ENCODE measurements around the gene CCR6.

CCR6 gene

DNA sequence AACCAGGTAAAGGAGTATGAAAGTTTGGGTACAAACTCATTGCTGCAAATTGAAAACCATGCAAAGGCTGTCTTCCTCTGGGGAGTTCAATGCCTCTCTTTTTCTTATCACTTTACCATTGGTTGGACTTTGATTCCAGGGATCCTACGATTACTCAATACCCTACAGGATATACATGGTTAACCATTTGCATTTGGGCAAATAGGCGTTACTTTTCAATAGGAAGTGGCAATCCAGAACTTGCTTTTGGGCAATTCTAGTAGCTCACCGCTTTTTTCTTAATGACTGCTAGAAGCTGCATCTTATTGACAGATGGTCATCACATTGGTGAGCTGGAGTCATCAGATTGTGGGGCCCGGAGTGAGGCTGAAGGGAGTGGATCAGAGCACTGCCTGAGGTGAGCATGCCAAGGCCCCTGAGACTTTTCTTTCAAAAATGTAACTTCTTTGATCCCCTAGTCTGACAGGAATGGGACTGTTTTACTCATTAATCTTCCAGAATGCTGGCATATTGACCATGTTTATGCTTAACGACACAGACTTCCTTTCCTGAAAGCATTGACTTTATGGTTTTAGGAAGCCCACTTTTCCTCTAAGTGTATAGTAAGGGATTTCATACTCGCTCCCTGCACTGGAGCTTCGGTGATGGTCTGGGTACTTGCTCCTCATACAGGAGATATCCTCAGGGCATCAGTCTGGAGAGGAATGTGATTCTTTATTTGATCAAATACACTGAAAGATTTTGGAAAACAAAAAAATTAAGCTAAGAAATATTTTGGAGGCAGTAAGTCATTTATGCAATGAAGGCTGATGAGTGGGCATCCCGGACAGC is at the start of gene CCR6:
TSS of gene CCR6 (plus strand) at position 270 of the 831 bp plus-strand sequence. CDS start 13,039 bp downstream, outside the sequence.
- DNase-seq (ENCODE audit: low spot score) (no peak), ATAC-seq (ENCODE audit: low read depth) (no peak)
- no peaks in the 10 kb centered on the region for H3K9me3 ChIP-seq (ENCODE audit: severe bottlenecking)
- H3K27me3 ChIP-seq (ENCODE audit: insufficient read depth, poor library complexity, severe bottlenecking) = no peaks in the 10 kb centered on the region
- H3K27ac ChIP-seq (ENCODE audit: poor library complexity, severe bottlenecking) = no peak within 1 kb of the TSS
- H3K36me3 ChIP-seq (ENCODE audit: low read depth) = no peaks in the 10 kb centered on the region
- no peak within 1 kb of the TSS for H3K4me3 ChIP-seq (ENCODE audit: severe bottlenecking)
- H3K4me1 ChIP-seq (ENCODE audit: insufficient read depth, poor library complexity, severe bottlenecking) = no peaks in the 10 kb centered on the region
- TF ChIP-seq CTCF (IDR thresholded peaks at IDR 0.05; ENCODE audit: poor library complexity, severe bottlenecking) = no peak

DNA sequence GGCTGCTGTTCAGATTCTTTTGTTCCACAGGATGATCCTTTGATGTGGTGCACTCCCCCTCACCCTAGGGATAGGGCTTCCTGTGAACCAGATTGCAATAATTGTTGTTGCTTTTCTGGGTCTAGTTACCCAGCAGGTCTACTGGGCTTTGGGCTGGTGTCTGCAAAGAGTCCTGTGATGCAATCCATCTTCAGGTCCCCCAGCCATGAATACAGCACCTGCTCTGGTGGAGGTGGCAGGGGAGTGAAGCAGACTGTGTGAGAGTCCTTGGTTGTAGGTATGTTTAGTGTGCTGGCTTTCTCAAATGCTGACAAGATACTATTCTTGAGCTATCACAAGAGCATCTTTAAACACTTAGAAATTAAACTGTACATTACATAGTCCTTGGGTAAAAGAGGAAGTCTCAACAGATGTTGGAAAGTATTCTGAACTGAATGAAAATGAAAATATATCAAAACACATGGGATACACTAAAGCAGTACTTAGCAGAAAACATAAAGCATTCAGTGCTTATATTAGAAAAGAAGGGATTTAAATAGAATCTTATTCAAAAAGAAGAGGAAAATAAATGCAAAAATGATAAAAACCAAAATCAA is 49.1 kb upstream of the CCR6 start:
- Histone ChIP-seq H3K4me1 (ENCODE audit: insufficient read depth, poor library complexity, severe bottlenecking) (no peaks in the 10 kb centered on the region), H3K27ac (ENCODE audit: poor library complexity, severe bottlenecking) (no peak overlapping the region), H3K27me3 (ENCODE audit: insufficient read depth, poor library complexity, severe bottlenecking) (no peaks in the 10 kb centered on the region), H3K4me3 (ENCODE audit: severe bottlenecking) (no peak overlapping the region), H3K36me3 (ENCODE audit: low read depth) (no peaks in the 10 kb centered on the region), H3K9me3 (ENCODE audit: severe bottlenecking) (no peaks in the 10 kb centered on the region)
- ATAC-seq (ENCODE audit: low read depth) (no peak), DNase-seq (ENCODE audit: low spot score) (no peak)
- no peak for TF ChIP-seq CTCF (IDR thresholded peaks at IDR 0.05; ENCODE audit: poor library complexity, severe bottlenecking)

DNA sequence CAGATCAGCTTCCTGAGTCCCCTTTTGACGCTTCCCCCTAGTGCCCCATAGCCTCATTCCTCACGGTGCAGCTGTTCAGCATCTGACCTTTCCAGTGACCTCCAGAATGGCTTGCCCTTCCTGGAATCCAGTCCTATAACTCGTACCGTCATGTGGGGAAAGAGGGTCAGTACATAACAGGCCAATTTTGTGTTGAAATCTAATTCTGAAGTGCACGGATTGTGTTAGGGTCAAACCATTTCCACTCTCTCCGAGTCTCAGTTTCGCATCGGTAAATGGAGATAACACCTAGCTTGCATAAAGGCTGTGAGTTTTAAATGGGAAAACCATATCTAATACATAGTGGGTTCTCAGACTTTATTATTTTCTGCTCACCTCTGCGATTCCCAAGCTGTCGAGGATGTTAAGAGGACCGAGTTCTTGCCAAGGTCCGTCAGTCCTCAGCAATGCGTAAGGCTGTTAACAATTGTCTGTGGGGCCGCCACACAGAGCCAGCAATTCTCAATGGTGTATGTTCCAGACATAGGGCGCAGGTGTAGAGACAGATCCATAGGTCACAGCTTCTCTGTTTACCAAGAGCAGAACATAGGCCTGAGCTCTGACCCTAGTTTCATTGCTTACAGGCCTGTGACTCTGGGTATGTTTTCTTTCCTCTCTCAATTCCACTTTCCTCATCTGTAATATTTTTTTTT is 45.5 kb upstream of the CCR6 start:
- Histone ChIP-seq H3K27me3 (ENCODE audit: insufficient read depth, poor library complexity, severe bottlenecking) (no peaks in the 10 kb centered on the region), H3K4me1 (ENCODE audit: insufficient read depth, poor library complexity, severe bottlenecking) (no peaks in the 10 kb centered on the region), H3K36me3 (ENCODE audit: low read depth) (no peaks in the 10 kb centered on the region), H3K27ac (ENCODE audit: poor library complexity, severe bottlenecking) (no peak overlapping the region), H3K9me3 (ENCODE audit: severe bottlenecking) (no peaks in the 10 kb centered on the region), H3K4me3 (ENCODE audit: severe bottlenecking) (no peak overlapping the region)
- ATAC-seq (ENCODE audit: low read depth) (no peak), DNase-seq (ENCODE audit: low spot score) (no peak)
- TF ChIP-seq CTCF (IDR thresholded peaks at IDR 0.05; ENCODE audit: poor library complexity, severe bottlenecking) = no peak

DNA sequence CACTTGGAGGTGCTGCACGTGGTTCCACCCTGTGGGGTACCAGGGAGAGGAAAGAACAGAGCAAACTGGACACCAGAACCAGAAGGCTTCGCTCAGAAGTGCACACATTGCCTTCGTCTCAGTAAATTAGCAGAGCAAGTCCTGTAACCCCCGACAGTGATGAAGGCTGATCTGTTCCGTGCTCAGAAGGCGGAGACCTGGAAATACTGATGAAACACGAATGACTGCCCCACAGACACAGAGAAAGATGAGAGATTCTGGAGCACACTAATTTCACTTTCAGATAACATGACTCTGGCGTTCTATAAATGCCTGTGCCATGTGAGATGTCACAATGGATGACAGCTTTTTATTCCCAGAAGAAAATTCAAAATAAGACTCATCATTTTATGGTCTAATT is 44.2 kb upstream of the CCR6 start:
- H3K27ac ChIP-seq (ENCODE audit: poor library complexity, severe bottlenecking) = no peak overlapping the region
- no peak for ATAC-seq (ENCODE audit: low read depth)

More for the DNA sequence above, 44.2 kb upstream of the CCR6 start:
- Histone ChIP-seq H3K36me3 (ENCODE audit: low read depth) (no peaks in the 10 kb centered on the region), H3K4me3 (ENCODE audit: severe bottlenecking) (no peak overlapping the region), H3K9me3 (ENCODE audit: severe bottlenecking) (no peaks in the 10 kb centered on the region), H3K27me3 (ENCODE audit: insufficient read depth, poor library complexity, severe bottlenecking) (no peaks in the 10 kb centered on the region), H3K4me1 (ENCODE audit: insufficient read depth, poor library complexity, severe bottlenecking) (no peaks in the 10 kb centered on the region)
- no peak for DNase-seq (ENCODE audit: low spot score)
- TF ChIP-seq CTCF (IDR thresholded peaks at IDR 0.05; ENCODE audit: poor library complexity, severe bottlenecking) = no peak

All from RWPE2 (cell line).